ENCODE data around the gene TTC23. TPM values are rescaled to one million over a fixed set of nuclear protein-coding genes. Genes with fewer than 3 reads are reported as not detected.
A peak's percentile ranks its signal among the peaks of the same experiment; 100 is the strongest.

The TTC23 gene
- total RNA-seq, 1 experiment from 2014 or later, result 8.6 TPM

DNA sequence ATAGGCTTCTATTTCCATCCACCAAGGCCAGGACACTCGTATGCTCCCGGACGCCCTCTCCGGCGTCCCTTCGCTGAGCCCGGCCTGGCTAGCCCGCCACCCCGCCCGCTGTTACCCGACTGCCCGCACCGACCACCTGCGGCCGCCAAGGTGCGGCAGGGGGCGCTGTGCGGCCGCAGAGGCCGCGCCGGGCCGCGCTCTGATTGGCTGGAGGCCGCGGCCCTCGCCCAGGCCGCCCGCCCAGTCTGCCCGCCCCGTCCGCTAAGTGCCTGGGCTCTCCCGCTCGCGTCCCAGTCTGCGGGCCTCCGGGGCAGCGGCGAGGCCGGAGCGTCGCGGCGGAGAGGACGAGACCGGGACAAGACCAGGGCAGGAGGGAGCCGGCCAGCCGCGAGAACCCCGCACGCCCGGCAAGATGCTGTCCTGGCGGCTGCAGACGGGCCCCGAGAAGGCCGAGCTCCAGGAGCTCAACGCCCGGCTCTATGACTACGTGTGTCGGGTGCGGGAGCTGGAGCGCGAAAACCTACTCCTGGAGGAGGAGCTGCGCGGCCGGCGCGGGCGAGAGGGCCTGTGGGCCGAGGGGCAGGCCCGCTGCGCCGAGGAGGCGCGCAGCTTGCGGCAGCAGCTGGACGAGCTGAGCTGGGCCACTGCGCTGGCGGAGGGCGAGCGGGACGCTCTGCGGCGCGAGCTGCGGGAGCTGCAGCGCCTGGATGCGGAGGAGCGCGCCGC lies 144.4 kb downstream of the TTC23 start, which contains the start of gene SYNM:
Gene SYNM (plus strand): TSS at position 293 of the 726 bp plus-strand sequence. CDS start 120 bp downstream, at position 413.
- no peak for DNase-seq (ENCODE audit: low spot score)

DNA sequence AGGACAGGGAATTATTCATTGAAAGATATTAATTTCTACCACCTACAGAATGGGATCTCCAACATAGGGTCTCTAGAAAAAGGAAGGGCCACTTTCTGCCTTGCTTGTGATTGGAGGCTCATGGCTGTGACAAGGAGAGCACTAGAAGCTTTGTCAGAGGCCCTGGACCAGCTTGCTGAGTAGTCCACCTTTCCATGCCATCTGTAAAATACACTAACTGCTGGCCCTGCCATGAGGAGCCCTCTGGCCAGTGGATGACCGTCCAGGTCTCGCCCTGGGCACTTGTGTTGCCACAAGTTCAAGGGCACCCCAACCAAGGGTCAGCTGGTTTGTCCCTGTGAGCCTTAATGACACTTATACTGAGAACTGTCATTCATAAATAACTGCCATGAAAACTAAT lies 146.1 kb downstream of the TTC23 start:
- no peak for DNase-seq (ENCODE audit: low spot score)

GRCh38 chr15:99102332-99103235 lies 146.8 kb downstream of the TTC23 start:
- no peak for DNase-seq (ENCODE audit: low spot score)

DNA sequence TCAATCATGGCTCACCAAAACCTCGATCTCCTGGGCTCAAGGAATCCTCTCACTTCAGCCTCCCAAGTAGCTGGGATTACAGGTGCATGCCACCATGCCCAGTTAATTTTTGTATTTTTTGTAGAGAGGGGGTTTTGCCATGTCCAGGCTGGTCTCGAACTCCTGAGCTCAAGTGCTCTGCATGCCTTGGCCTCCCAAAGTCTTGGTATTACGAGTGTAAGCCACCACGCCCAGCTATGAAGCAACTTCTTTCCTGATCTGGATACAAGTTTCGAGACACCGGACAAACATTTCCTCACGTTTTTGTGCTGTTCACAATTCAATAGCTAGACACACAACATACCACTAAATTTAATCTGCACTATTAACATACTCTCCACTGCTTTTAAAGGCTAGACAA lies 147.9 kb downstream of the TTC23 start:
- no peak for DNase-seq (ENCODE audit: low spot score)

GRCh38 chr15:99100245-99101173 lies 148.9 kb downstream of the TTC23 start:
- peak; percentile 83 for DNase-seq (ENCODE audit: low spot score)

- no peak for DNase-seq (ENCODE audit: low spot score)
Observed at GRCh38 chr15:99099661-99100060, 149.7 kb downstream of the TTC23 start.

- DNase-seq (ENCODE audit: low spot score), result no peak
Observed at GRCh38 chr15:99098991-99099390, 150.4 kb downstream of the TTC23 start.

DNA sequence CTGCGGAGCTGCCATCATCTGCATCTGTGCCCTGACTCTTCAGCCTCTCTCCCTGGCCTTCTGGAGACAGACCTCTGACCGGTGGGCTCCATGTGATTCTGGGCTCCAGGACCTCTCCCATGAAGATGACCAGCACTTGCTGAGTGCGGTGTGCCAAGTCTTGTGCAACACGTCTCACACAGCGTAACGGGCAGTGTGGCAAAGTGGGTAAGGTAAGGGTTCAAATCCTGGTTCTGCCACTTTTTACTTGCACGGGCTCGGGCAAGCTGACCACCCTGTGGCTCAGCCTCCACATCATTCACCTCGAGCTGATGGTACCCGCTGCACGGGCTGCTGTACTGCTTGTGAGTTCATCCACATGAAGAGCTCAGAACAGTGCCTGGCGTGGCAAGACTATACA lies 151.0 kb downstream of the TTC23 start:
- DNase-seq (ENCODE audit: low spot score), result no peak

- DNase-seq (ENCODE audit: low spot score), result no peak
Observed at GRCh38 chr15:99097441-99098410, 151.7 kb downstream of the TTC23 start.

- no peak for DNase-seq (ENCODE audit: low spot score)
Observed at GRCh38 chr15:99096894-99097426, 152.4 kb downstream of the TTC23 start.

DNA sequence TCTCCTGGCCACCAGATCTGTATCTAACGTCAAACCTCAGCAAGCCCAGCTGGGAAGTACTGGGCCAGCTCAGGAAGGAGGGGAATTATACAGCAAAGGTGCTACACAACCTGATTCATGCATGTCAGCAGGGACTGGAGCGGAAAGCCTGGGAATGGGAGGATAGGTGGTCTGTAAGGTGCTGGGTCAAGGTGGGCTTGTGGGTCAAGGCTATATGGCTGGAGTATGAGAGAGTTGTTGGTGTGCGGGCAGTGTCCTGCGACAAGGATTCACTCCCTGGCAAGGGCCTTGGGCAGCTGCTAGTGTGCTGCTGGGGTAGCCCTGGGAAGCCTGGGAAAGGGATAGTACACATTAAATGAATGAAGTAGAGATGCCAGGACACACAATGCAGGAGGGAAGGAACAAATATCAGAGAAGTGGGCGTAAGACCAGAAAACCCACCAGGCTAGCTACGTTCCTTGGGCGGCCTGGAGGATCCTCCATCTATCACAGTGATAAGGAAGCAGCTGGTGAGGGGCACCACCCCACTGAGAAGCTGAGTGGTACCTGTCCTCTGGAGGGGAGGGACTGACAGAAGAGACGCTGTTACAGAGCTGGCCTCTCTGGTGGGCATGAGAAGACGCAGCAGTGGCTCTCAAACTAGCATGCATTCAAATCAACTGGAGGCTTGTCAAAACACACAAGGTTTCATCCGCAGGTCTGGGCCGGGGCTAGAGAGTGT lies 153.0 kb downstream of the TTC23 start:
- DNase-seq (ENCODE audit: low spot score), result no peak

- no peak for DNase-seq (ENCODE audit: low spot score)
Observed at GRCh38 chr15:99095626-99096025, 153.8 kb downstream of the TTC23 start.

- DNase-seq (ENCODE audit: low spot score), result no peak
Observed at GRCh38 chr15:99092554-99093172, 156.7 kb downstream of the TTC23 start.

- no peak for DNase-seq (ENCODE audit: low spot score)
Observed at GRCh38 chr15:99090938-99091337, 158.4 kb downstream of the TTC23 start.

DNA sequence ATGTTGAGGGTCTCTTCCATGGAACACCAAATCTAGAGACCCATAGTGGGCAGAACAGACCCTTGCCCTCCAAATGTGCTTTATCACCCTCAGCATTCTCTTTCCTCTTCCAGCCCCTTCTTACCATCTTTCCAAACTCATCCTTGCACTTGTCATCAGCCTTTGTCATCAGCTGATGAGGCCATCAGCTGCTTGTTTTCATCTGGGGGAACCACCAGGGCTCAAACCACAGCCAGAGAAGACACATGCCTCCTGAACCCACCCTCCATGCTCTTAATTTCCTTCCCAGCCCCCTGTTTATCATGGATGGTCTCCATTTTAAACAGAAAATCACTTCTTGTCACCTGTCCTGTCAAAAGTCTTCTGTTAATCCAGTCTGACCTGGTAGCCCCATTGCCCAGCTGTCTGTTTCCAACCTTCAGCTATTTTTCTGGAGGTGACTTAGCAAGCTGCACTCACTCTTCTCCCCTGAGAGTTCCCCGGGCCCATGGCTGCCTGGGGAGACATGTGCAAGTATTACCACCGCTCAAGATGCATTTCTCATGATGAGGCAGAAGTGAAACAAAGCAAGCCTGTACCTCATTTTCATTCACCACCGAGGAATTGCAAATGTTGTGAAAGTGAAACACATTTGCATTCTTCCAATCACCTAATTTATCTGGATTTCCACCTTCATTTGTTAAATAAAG lies 159.2 kb downstream of the TTC23 start:
- DNase-seq (ENCODE audit: low spot score), result no peak

DNA sequence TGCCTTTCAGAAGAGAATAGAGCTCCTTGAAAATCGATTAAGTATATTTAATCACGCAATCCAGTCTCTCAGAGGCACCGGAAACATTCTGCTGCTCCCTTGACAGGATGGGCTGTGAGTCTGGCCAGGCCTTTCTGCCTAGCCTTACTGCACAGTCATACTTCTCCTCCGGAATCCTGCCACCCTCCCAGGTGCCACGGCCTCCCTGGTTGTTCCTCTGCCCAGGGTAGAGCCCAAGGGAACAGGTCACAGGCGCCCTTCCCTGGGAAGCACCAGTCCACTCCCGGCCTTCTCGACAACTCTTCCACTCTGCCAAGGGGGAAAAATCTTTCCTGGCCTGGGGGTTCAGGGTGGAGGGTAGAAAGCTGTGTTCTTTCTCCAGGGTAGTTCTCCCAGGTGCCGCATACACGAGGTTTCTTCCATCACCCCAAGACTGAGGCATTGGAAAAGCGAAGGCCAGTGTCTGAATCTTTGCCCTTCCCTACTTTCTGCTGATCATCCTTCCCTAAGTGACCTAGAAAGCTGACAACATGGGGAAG lies 161.9 kb downstream of the TTC23 start:
- DNase-seq (ENCODE audit: low spot score), result no peak

DNA sequence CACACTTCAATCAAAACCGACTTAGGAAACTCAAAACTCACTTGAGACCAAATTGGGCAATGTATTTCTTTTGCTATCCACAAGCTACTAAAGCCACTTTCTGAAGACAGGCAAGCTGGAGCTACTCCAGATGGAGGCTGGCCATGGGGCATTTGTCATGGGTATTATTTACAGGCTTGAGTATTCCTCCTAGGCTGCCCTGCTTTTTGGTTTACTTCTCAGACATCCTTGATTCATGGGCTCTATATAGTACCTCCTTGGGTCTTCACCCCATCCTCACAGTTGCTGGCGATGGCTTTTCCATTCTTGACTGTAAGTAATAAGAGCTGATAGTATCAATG lies 163.1 kb downstream of the TTC23 start:
- DNase-seq (ENCODE audit: low spot score), result no peak

All from HT-29 (cell line).